Stimulated activated CD8-positive, alpha-beta memory T cell treated with anti-CD3 and anti-CD28 coated beads, Interleukin-15, amount 100 ng/mL, for 48 hours (primary cell): ENCODE data around the gene PPP4R3A.
"Not testable (repeated sequence)": the region's sequence is repeated elsewhere in the genome, so short reads cannot be mapped to it uniquely, and the experiment has no call there.

Experiments
- DNase-seq, 2 donors: peaks; one replicate each; pipeline ENCODE4 v3.0.0-alpha.2; 2020; ENCODE audit warnings: low read depth in 2 of 2

PPP4R3A gene

GRCh38 chr14:91438845-91439244 lies 71.3 kb downstream of the PPP4R3A start:
- DNase-seq, result no peak

GRCh38 chr14:91436266-91436665 lies 73.8 kb downstream of the PPP4R3A start:
- DNase-seq, result not testable (repeated sequence)

- DNase-seq, result no peak
Observed at GRCh38 chr14:91429385-91429784, 80.7 kb downstream of the PPP4R3A start.

- not testable (repeated sequence) for DNase-seq
Observed at GRCh38 chr14:91428931-91429330, 81.2 kb downstream of the PPP4R3A start.

- not testable (repeated sequence) for DNase-seq
Observed at GRCh38 chr14:91425531-91425944, 84.6 kb downstream of the PPP4R3A start.

- no peak for DNase-seq
Observed at GRCh38 chr14:91424813-91425530, 85.1 kb downstream of the PPP4R3A start.

- no peak for DNase-seq
Observed at GRCh38 chr14:91420686-91421085, 89.4 kb downstream of the PPP4R3A start.

- no peak for DNase-seq
Observed at GRCh38 chr14:91419451-91419850, 90.7 kb downstream of the PPP4R3A start.

GRCh38 chr14:91419044-91419397 lies 91.1 kb downstream of the PPP4R3A start:
- DNase-seq, result no peak

GRCh38 chr14:91418387-91419043 lies 91.6 kb downstream of the PPP4R3A start:
- DNase-seq, result peak; percentile 64 to 71

GRCh38 chr14:91417983-91418386 lies 92.1 kb downstream of the PPP4R3A start:
- no peak for DNase-seq

- DNase-seq, result peak in 1 of 2 donors; percentile 57
Observed at GRCh38 chr14:91417120-91417982, 92.8 kb downstream of the PPP4R3A start, which contains the start of gene CCDC88C. CCDC88C (minus strand) TSS chr14:91417820; CDS start chr14:91417690, 130 bp downstream.

GRCh38 chr14:91416744-91417119 lies 93.4 kb downstream of the PPP4R3A start:
- DNase-seq, result no peak

GRCh38 chr14:91415794-91416743 lies 94.0 kb downstream of the PPP4R3A start:
- peak; percentile 59 to 62 for DNase-seq

- DNase-seq, result no peak
Observed at GRCh38 chr14:91414475-91414833, 95.7 kb downstream of the PPP4R3A start.

GRCh38 chr14:91413547-91414474 lies 96.3 kb downstream of the PPP4R3A start:
- no peak for DNase-seq

- DNase-seq, result no peak
Observed at GRCh38 chr14:91412939-91413338, 97.2 kb downstream of the PPP4R3A start.

GRCh38 chr14:91410771-91411536 lies 99.2 kb downstream of the PPP4R3A start:
- DNase-seq, result no peak

- no peak for DNase-seq
Observed at GRCh38 chr14:91409928-91410718, 100.0 kb downstream of the PPP4R3A start.
